ENCODE results near the gene ADAT1.

The ADAT1 gene

GRCh38 chr16:75622761-75623605 lies at the start of gene ADAT1:
TSS of gene ADAT1 (minus strand) at chr16:75623281. CDS start at chr16:75620799, 2,482 bp downstream.
- DNase-seq = peak; percentile 89 to 97 (median 94)

GRCh38 chr16:75667503-75667902 lies 44.4 kb upstream of the ADAT1 start:
- DNase-seq = no peak

DNA sequence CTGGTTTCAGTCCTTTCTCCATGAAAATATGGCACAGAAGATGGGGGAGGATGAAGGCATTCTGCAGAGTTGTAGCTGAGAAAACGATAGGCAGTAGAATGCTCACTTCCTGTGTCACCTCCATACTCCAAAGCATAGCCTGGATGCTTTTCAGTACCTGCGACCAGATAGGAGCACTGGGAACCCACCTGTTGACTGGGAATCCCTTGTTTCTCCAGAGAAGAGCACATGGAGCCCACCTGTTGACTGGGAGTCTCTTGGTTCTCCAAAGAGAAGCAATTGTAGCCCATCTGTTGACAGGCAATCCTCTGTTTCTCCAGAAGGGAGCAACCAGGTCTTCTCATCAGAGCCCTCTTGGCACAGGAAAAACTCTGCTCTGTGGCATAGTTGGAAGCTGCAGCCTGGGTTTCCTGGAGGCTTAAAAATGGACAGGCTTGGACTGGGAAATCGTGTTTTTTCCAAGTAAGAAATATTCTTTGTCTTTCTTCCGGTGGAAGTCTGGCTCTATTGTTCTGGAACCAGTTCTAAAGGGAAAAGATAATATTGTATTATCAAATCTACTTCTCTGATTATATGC lies 37.7 kb upstream of the ADAT1 start:
- no peak for DNase-seq

GRCh38 chr16:75660321-75660720 lies 37.2 kb upstream of the ADAT1 start:
- no peak for DNase-seq

DNA sequence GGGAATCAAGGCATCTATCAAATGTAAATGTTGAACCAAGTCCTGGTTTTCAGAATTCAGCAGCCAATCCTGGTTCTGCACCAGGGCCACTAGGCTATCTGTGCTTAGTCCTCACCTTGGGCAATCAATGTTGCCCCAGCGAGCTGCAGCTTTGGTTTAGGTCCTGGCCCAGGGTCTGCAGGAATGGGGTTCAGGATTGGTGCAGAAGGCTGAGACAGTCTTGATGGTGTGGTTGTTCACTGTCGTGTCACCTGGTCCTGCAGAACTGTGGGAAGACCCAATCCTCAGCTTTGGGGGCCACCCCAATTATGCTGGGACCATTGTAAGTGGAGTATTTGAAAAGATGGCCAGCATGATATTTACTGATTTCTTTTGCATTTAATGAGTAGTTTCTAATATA lies 35.1 kb upstream of the ADAT1 start:
- DNase-seq = no peak

GRCh38 chr16:75653922-75654321 lies 30.8 kb upstream of the ADAT1 start:
- DNase-seq = no peak

GRCh38 chr16:75648265-75649076 lies 25.4 kb upstream of the ADAT1 start:
- peak; percentile 53 to 83 (median 73) for DNase-seq

- DNase-seq = peak; percentile 81 to 95 (median 87)
Observed at GRCh38 chr16:75647492-75648264, 24.6 kb upstream of the ADAT1 start, which contains the start of the genes KARS1 and TERF2IP. TSS of gene KARS1 (minus strand) at chr16:75647665. CDS start at chr16:75647639, 26 bp downstream. TSS of gene TERF2IP (plus strand) at chr16:75647773. CDS start at chr16:75647883, 110 bp downstream.

GRCh38 chr16:75647112-75647491 lies 24.0 kb upstream of the ADAT1 start:
- DNase-seq = no peak

DNA sequence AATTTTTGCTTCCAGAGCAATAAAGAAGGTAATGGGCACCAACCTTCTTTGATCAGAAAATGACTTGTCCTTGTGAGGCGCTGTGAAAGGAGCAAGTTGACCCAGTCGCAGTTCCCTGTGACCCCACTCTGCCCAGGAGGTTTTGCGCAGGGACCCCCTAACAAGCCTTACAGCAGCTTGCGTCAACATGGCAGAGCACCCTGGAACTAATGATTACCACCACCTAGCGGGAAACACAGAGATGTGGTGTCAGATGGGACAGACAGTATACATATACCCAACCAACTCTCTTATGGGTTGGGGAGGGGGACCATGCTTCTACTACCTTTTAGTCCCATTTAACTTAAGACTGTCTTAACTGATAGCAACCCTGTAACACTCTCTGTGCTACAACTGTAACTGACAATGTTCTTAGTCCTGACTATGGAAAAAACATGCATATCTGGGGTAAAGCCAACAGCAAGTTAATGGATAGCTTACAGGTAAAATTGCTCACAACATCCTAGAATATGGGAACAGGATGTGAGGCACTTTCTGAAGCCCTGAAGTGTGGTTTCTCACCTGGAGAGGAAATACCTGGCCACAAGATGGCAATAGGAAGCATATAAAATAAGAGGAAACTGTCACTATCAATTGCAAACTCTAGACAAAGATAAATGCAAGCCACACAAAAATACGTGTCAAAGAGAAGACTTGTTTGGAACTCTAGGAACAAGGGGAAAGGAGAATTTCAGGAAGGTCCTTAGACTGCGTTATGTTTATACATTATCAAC lies 21.3 kb upstream of the ADAT1 start:
- DNase-seq = no peak

- DNase-seq = no peak
Observed at GRCh38 chr16:75640598-75640997, 17.5 kb upstream of the ADAT1 start.

DNA sequence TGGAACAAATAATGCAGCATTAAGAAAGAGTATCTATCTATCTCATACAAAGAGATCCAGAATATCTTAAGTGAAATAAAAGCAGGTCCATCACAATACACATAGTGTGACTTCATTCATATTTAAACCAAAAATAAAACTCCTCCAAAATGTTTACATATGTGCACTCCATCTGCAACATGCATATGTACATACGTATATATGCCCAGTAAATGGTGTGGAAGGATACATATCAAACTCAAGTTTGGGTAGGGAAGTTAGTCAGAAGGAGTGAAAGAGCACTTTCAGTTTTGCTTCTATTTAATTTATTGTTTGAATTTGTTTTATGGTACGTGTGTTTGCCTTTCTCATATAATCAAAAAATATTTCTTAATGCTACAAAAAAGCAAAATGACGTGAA lies 12.0 kb upstream of the ADAT1 start:
- DNase-seq = no peak

DNA sequence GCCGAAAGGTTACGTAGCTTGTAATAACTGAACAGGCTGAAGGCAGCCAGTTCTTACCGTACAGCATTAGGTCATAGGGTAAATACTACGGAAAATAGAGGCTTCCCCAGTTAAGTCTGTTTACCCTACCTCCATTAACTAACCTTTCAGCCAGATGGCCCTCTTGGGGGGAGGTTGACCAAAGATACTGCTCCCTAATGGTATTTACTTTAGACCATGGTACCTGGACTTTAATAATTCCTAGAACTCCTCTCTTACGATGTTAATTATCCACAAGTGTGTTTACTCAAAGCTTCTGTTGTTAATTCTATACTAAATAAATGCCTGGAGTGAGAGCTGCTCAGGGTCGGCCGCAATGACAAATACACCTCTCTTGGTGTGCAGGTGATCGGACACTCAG lies 9.8 kb upstream of the ADAT1 start:
- DNase-seq = no peak

DNA sequence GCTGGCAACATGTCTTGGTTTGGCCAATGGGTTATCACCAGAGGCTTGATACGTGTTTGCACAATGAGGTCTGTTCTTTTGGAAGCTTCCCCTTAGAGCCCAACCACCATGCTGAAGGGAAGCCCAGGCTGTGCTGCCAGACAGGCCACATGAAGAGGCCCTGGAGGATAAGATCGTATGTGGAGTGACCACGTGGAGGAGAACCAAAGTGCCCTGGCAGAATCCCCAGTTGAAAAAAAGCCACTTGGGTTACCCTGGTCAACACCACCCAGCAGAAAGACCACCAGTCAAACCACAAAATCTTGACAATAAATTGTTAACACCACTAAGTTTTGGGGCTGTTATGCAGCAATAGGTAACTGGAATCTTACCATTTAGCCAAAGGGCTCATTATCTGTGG lies 7.0 kb upstream of the ADAT1 start:
- DNase-seq = no peak

DNA sequence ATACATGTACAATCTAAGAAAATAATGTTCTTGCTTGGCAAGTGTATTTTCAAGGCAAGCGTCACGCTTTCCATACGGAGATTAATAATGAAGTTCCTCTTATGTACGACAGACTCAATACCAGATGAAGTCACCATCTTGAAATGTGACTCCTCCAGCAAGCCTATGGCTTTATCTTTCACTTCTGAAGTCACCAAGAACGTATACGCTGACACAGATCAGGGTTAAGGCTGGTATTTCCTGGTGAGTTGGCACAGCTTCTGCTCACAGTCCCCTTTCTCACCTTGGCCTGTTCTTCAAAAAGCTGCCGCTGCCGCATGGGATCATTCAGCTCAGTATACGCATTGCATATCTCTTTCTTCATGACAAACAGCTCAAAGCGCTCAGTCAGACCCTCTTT lies 6.1 kb upstream of the ADAT1 start:
- no peak for DNase-seq

- no peak for DNase-seq
Observed at GRCh38 chr16:75628351-75628750, 5.3 kb upstream of the ADAT1 start.

DNA sequence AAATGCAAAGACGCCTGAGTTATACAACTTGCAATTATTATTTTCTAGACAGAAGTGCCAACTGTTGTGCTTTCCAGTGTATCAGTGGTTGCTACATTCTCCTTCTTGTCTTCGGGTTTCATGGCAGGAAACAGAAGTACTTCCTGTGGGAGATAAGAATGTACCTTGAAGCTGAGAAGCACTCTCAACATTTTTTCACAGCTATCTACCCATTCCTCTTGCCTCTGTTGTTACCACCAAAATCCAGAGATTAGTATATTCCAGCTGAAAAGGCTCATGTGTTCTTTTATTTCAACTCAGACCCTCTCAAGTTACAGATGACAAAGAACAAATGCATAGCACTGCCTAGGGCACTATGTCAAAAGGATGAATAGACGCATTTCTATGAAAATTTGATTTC lies 4.8 kb upstream of the ADAT1 start:
- DNase-seq = no peak

DNA sequence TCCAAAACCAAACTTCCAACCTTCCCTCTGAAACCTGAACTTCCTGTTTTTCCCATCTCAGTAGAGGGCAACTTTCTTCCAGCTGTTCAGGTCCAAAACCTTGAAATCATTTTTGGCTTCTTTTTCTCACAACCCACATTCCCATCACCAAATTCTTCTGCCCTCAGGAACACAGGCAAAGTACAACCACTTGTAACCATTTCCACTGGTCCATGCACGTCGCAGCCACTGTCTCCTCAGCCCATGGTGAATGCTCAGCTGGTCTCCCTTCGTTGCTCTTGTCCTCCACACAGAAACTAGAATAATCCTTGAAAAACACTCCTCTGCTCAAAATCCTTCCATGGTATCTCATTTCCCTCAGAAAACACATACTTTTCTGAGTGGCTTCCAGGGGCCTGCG lies 3.7 kb upstream of the ADAT1 start:
- DNase-seq = no peak

DNA sequence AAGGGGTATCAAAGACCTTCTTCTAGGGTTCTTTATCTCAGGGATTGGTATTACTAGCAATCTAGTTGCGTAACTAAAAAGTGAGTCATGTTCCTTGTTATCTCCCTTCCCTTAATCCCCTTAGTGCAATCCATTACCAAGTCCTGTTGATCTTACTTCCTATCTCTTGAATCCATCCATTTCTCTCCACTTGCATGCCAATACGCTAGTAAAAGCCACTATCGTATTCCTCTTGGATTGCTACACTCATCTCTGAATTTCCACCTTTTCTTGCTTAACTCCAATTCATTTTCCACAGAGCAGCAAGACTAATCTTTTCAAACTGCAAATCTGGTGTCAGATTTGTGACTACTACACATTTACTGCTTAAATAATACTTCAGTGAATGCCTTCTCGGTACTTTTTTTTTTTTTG lies 1.8 kb upstream of the ADAT1 start:
- DNase-seq = no peak

- DNase-seq = no peak
Observed at GRCh38 chr16:75621170-75621477, 2.0 kb downstream of the ADAT1 start.

- no peak for DNase-seq
Observed at GRCh38 chr16:75620326-75621169, 2.5 kb downstream of the ADAT1 start.

Data from activated naive CD4-positive, alpha-beta T cell (primary cell).